ENCODE results near the gene CUX1. TPM values are rescaled to one million over a fixed set of nuclear protein-coding genes. Genes with fewer than 3 reads are reported as not detected.

The CUX1 gene
- total RNA-seq, 1 donor from 2014 or later = 48.9 TPM

Small RNA genes within 50 kb of the gene (small RNA-seq; reads per million reads assigned to genes)
- not detected for gene AC005086.2 (ENCODE audit: low replicate concordance)
- gene AC005086.3 (ENCODE audit: low replicate concordance) = not detected
- not detected for gene AC005086.4 (ENCODE audit: low replicate concordance)
- not detected for gene AC005088.1 (ENCODE audit: low replicate concordance)
- not detected for gene MIR4285 (ENCODE audit: low replicate concordance)
- gene RF00554 (ENCODE audit: low replicate concordance) = not detected

Other genes with a start within 250 kb of the CUX1 start
- gene MYL10, start 188.3 kb upstream of the CUX1 start, total RNA-seq = 3.2 TPM

Data from skin of body (tissue), 2 donors.